Tibial nerve (tissue), 4 donors: ENCODE data around the gene TSPAN32.

Experiments used
- EP300 ChIP-seq, 2 donors: sonication (generic); formaldehyde crosslinking; IDR thresholded peaks; one replicate each; pipeline ENCODE4 v1.6.1; 2017; ENCODE audit warnings: antibody characterized with exemption in 2 of 2, mild to moderate bottlenecking in 1 of 2
- POLR2A ChIP-seq, 2 donors: fragments of 450-650 bp; IDR thresholded peaks; one replicate each; pipeline ENCODE4 v1.6.1; 2017; ENCODE audit warnings: antibody characterized with exemption in 2 of 2, mild to moderate bottlenecking in 2 of 2, moderate library complexity in 2 of 2
- TF ChIP-seq, protein P1 (sequence below), 5 experiments: fragments of 200-600 bp in 3 of 5; fragments of 450-650 bp in 2 of 5; sonication (generic) in 3 of 5; IDR thresholded peaks; one replicate each; pipeline ENCODE4 v1.5.1; 2016 to 2019; ENCODE audit warnings: antibody characterized with exemption in 5 of 5, mild to moderate bottlenecking in 3 of 5, moderate library complexity in 2 of 5

GRCh38 chr11:2306877-2307500 lies 5.2 kb downstream of the TSPAN32 start:
- TF ChIP-seq, protein P1, sequence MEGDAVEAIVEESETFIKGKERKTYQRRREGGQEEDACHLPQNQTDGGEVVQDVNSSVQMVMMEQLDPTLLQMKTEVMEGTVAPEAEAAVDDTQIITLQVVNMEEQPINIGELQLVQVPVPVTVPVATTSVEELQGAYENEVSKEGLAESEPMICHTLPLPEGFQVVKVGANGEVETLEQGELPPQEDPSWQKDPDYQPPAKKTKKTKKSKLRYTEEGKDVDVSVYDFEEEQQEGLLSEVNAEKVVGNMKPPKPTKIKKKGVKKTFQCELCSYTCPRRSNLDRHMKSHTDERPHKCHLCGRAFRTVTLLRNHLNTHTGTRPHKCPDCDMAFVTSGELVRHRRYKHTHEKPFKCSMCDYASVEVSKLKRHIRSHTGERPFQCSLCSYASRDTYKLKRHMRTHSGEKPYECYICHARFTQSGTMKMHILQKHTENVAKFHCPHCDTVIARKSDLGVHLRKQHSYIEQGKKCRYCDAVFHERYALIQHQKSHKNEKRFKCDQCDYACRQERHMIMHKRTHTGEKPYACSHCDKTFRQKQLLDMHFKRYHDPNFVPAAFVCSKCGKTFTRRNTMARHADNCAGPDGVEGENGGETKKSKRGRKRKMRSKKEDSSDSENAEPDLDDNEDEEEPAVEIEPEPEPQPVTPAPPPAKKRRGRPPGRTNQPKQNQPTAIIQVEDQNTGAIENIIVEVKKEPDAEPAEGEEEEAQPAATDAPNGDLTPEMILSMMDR (IDR thresholded peaks at IDR 0.05): no peak
- no peak for TF ChIP-seq POLR2A (IDR thresholded peaks at IDR 0.05)
- no peak for TF ChIP-seq EP300 (IDR thresholded peaks at IDR 0.05)
